HEK293 (cell line): ENCODE data around the gene SUFU.

Source experiments
- CTCF ChIA-PET: fragments of 350-600 bp; formaldehyde crosslinking; extraction: SDS; loops from one replicate; lab custom pipeline; 2021; ENCODE audit warnings: antibody characterized with exemption; lab: Yijun Ruan, JAX
- POLR2A ChIA-PET: fragments of 300-600 bp; formaldehyde crosslinking; extraction: SDS; loops from one replicate; lab custom pipeline; 2020; ENCODE audit warnings: antibody characterized with exemption, inconsistent platforms; lab: Yijun Ruan, JAX
- H3K27ac ChIP-seq: fragments of 200-500 bp; sonication (Bioruptor generic); 2 replicates; pipeline ENCODE4 v1.5.1; 2014; ENCODE audit warnings: low read depth, low read length, control low read depth, inconsistent platforms; ENCODE audit errors: extremely low read depth
- H3K36me3 ChIP-seq, 2 experiments: fragments of 200-500 bp in 1 of 2; sonication (Bioruptor generic) in 1 of 2; 1 replicate in 1 of 2; 2 replicates in 1 of 2; pipeline ENCODE4 v1.5.1; 2014 to 2017; ENCODE audit warnings: inconsistent platforms in 2 of 2, low read length in 2 of 2; ENCODE audit not compliant: control insufficient read depth in 2 of 2, insufficient read depth in 1 of 2
- H3K4me1 ChIP-seq: fragments of 200-500 bp; sonication (Bioruptor generic); 2 replicates; pipeline ENCODE4 v1.5.1; 2014; ENCODE audit warnings: mild to moderate bottlenecking, low read length, inconsistent platforms; ENCODE audit not compliant: control insufficient read depth, insufficient read depth
- H3K4me3 ChIP-seq: 2 replicates; pipeline ENCODE4 v1.5.1; 2011; ENCODE audit warnings: low read depth, mild to moderate bottlenecking, control low read depth, low read length, moderate library complexity
- H3K9me3 ChIP-seq: fragments of 200-500 bp; sonication (Bioruptor generic); 2 replicates; pipeline ENCODE4 v1.5.1; 2014; ENCODE audit warnings: low read depth, low read length, inconsistent platforms; ENCODE audit not compliant: control insufficient read depth, insufficient read depth
- GLI4 ChIP-seq: fragments of 450-650 bp; formaldehyde crosslinking; IDR thresholded peaks from 2 replicates; pipeline ENCODE4 v1.5.1; 2016; ENCODE audit warnings: missing biosample characterization, missing genetic modification characterization
- KLF1 ChIP-seq: fragments of 450-650 bp; formaldehyde crosslinking; IDR thresholded peaks from 2 replicates; pipeline ENCODE4 v1.5.1; 2016; ENCODE audit warnings: missing biosample characterization, missing genetic modification characterization
- KLF7 ChIP-seq: fragments of 450-650 bp; formaldehyde crosslinking; IDR thresholded peaks from 2 replicates; pipeline ENCODE4 v1.5.1; 2016; ENCODE audit warnings: missing biosample characterization, missing genetic modification characterization, borderline replicate concordance
- REPIN1 ChIP-seq: fragments of 450-650 bp; formaldehyde crosslinking; IDR thresholded peaks from 2 replicates; pipeline ENCODE4 v1.5.1; 2017; ENCODE audit warnings: missing biosample characterization, missing genetic modification characterization, low read depth
- SETDB1 ChIP-seq: IDR thresholded peaks from one replicate; pipeline ENCODE4 v1.6.1; 2017; ENCODE audit warnings: mild to moderate bottlenecking, low read length, moderate library complexity, mixed read lengths; ENCODE audit not compliant: insufficient read length
- ZFHX2 ChIP-seq: fragments of 450-650 bp; formaldehyde crosslinking; conservative IDR thresholded peaks from 2 replicates; pipeline ENCODE4 v1.5.1; 2016; ENCODE audit warnings: missing biosample characterization, missing genetic modification characterization
- ZFP3 ChIP-seq: fragments of 450-650 bp; formaldehyde crosslinking; IDR thresholded peaks from 2 replicates; pipeline ENCODE4 v1.5.1; 2016; ENCODE audit warnings: low read depth, missing biosample characterization, missing genetic modification characterization
- ZFP69B ChIP-seq: fragments of 450-650 bp; formaldehyde crosslinking; IDR thresholded peaks from 2 replicates; pipeline ENCODE4 v1.5.1; 2016; ENCODE audit warnings: missing biosample characterization, missing genetic modification characterization
- ZIC2 ChIP-seq: fragments of 450-650 bp; formaldehyde crosslinking; IDR thresholded peaks from 2 replicates; pipeline ENCODE4 v1.5.1; 2016; ENCODE audit warnings: missing biosample characterization, missing genetic modification characterization
- ZNF223 ChIP-seq: fragments of 450-650 bp; formaldehyde crosslinking; IDR thresholded peaks from 2 replicates; pipeline ENCODE4 v1.5.1; 2016; ENCODE audit warnings: missing biosample characterization, missing genetic modification characterization
- ZNF48 ChIP-seq: fragments of 450-650 bp; formaldehyde crosslinking; IDR thresholded peaks from 2 replicates; pipeline ENCODE4 v1.5.1; 2016; ENCODE audit warnings: missing biosample characterization, missing genetic modification characterization
- ZNF558 ChIP-seq: fragments of 450-650 bp; formaldehyde crosslinking; IDR thresholded peaks from 2 replicates; pipeline ENCODE4 v1.5.1; 2016; ENCODE audit warnings: missing biosample characterization, missing genetic modification characterization
- ZNF561 ChIP-seq: fragments of 450-650 bp; IDR thresholded peaks from 2 replicates; pipeline ENCODE4 v1.5.1; 2018; ENCODE audit warnings: missing biosample characterization, missing genetic modification characterization, borderline replicate concordance
- ZNF658 ChIP-seq: fragments of 450-650 bp; formaldehyde crosslinking; IDR thresholded peaks from 2 replicates; pipeline ENCODE4; 2016; ENCODE audit warnings: missing biosample characterization, missing genetic modification characterization
- ZNF837 ChIP-seq: fragments of 450-650 bp; formaldehyde crosslinking; IDR thresholded peaks from 2 replicates; pipeline ENCODE4 v1.5.1; 2016; ENCODE audit warnings: missing biosample characterization, missing genetic modification characterization
- TF ChIP-seq, protein P1 (sequence below): fragments of 450-650 bp; formaldehyde crosslinking; IDR thresholded peaks from 2 replicates; pipeline ENCODE4 v1.5.1; 2016; ENCODE audit warnings: missing biosample characterization, missing genetic modification characterization
- TF ChIP-seq, protein P2 (sequence below): fragments of 450-650 bp; formaldehyde crosslinking; IDR thresholded peaks from 2 replicates; pipeline ENCODE4 v1.5.1; 2016; ENCODE audit warnings: missing biosample characterization, missing genetic modification characterization
- TF ChIP-seq, protein P3 (sequence below): fragments of 450-650 bp; formaldehyde crosslinking; optimal IDR thresholded peaks from 2 replicates; pipeline ENCODE3; 2016; ENCODE audit warnings: missing biosample characterization, mild to moderate bottlenecking, missing genetic modification characterization
- TF ChIP-seq, protein P4 (sequence below): fragments of 450-650 bp; formaldehyde crosslinking; IDR thresholded peaks from 2 replicates; pipeline ENCODE4 v1.5.1; 2016; ENCODE audit warnings: missing biosample characterization, missing genetic modification characterization

Gene SUFU

DNA sequence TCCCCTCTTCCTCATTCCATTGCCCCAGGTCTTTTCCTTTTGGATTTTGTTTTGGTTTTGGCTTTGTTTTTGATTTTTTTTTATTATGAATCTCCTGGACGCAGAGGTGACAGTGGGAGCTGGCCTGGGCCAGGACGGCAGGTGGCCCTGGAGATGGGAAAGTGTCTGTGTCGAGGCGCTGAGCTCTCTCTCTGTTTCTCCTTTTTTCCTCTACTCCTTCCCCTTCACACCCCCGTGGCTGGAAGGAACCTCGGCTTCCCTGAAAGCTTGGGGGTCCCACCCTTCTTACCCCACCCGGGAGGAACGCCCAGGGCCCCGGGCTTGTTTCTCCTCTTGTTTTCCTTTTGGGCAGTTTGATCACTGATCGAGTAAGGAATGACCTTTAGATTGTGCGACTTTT, 153.7 kb downstream of the SUFU start:
- ChIA-PET POLR2A (interaction anchor here (0.6 kb wide), 1 partner anchor 12 kb away, joined by 6 read pairs; no protein-coding TSS in a partner anchor), CTCF (no interaction called here)
- H3K36me3 ChIP-seq = peaks cover 4 to 51% of the 10 kb centered on the region in 2 experiments; a peak in 2 of 3 replicates
- no peak overlapping the region for H3K27ac ChIP-seq
- H3K4me1 ChIP-seq = no peaks in the 10 kb centered on the region
- TF ChIP-seq KLF1 (tag by site-specific recombination) = peak; percentile 34; the same call in 1 of the 2 replicates
- no peak for TF ChIP-seq ZNF223 (tag by site-specific recombination)
- H3K4me3 ChIP-seq = no peak overlapping the region
- no peaks in the 10 kb centered on the region for H3K9me3 ChIP-seq

DNA sequence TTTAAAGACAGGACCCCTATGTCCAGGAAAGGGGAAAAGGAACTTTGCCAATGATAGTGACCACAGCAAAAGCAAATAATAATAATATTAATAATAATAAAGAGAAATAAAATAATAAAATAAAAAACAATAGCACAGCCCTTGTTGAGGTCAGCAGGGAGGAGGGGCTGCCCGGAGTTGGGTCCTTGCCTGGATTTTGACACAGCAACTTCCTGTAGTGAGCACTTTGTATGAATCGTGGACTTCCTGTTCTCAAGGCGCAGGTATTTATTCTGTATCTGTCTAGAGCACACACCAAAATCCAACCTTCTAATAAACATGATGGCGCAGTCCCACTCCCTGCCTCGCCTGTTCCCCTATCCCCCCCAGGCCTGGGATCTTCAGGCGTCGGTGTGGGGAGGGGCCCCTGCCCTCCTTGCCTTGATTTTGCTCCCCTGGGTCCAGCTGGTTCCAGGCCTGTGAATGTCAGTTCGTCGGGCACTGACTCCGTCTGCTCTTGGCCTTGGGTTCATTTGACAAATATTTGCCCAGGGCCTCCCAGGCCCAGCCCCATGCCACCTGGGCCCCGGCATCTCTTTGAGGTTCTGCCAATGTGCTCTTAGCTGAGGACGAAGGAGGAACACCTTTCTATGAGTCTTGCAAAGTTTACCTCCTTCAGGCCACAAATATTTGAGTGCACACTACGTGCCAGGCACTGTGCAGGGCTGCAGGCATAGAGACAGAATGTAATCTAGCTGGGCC, 154.4 kb downstream of the SUFU start:
- Histone ChIP-seq H3K36me3 (peaks cover 0 to 49% of the 10 kb centered on the region in 2 experiments; a peak in 2 of 3 replicates), H3K4me3 (no peak overlapping the region), H3K27ac (peak overlapping the region; percentile 31; the same call in 1 of the 2 replicates)
- POLR2A ChIA-PET = interaction anchor here (0.7 to 1.6 kb wide), 4 partner anchors 8 to 34 kb away, joined by 3 to 11 read pairs (median 6); no protein-coding TSS in a partner anchor
- TF ChIP-seq, protein P1, sequence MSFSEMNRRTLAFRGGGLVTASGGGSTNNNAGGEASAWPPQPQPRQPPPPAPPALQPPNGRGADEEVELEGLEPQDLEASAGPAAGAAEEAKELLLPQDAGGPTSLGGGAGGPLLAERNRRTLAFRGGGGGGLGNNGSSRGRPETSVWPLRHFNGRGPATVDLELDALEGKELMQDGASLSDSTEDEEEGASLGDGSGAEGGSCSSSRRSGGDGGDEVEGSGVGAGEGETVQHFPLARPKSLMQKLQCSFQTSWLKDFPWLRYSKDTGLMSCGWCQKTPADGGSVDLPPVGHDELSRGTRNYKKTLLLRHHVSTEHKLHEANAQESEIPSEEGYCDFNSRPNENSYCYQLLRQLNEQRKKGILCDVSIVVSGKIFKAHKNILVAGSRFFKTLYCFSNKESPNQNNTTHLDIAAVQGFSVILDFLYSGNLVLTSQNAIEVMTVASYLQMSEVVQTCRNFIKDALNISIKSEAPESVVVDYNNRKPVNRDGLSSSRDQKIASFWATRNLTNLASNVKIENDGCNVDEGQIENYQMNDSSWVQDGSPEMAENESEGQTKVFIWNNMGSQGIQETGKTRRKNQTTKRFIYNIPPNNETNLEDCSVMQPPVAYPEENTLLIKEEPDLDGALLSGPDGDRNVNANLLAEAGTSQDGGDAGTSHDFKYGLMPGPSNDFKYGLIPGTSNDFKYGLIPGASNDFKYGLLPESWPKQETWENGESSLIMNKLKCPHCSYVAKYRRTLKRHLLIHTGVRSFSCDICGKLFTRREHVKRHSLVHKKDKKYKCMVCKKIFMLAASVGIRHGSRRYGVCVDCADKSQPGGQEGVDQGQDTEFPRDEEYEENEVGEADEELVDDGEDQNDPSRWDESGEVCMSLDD (tag by site-specific recombination) = no peak
- TF ChIP-seq, protein P2, sequence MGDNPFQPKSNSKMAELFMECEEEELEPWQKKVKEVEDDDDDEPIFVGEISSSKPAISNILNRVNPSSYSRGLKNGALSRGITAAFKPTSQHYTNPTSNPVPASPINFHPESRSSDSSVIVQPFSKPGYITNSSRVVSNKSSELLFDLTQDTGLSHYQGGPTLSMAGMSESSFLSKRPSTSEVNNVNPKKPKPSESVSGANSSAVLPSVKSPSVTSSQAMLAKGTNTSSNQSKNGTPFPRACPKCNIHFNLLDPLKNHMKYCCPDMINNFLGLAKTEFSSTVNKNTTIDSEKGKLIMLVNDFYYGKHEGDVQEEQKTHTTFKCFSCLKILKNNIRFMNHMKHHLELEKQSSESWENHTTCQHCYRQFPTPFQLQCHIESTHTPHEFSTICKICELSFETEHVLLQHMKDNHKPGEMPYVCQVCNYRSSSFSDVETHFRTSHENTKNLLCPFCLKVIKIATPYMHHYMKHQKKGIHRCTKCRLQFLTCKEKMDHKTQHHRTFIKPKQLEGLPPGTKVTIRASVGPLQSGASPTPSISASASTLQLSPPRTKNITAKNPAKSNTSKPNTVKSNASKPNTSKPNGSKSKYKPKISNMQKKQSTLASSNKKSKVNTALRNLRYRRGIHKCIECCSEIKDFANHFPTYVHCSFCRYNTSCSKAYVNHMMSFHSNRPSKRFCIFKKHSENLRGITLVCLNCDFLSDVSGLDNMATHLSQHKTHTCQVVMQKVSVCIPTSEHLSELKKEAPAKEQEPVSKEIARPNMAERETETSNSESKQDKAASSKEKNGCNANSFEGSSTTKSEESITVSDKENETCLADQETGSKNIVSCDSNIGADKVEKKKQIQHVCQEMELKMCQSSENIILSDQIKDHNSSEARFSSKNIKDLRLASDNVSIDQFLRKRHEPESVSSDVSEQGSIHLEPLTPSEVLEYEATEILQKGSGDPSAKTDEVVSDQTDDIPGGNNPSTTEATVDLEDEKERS (tag by site-specific recombination) = no peak
- no peak for TF ChIP-seq ZNF558 (tag by site-specific recombination)
- no peak for TF ChIP-seq GLI4 (tag by site-specific recombination)
- TF ChIP-seq, all 188 proteins: peak for 0
- Histone ChIP-seq H3K9me3 (no peaks in the 10 kb centered on the region), H3K4me1 (no peaks in the 10 kb centered on the region)
- CTCF ChIA-PET = interaction anchor here (0.6 to 1.5 kb wide), 2 partner anchors 12 to 53 kb away, joined by 3 to 4 read pairs; no protein-coding TSS in a partner anchor

DNA sequence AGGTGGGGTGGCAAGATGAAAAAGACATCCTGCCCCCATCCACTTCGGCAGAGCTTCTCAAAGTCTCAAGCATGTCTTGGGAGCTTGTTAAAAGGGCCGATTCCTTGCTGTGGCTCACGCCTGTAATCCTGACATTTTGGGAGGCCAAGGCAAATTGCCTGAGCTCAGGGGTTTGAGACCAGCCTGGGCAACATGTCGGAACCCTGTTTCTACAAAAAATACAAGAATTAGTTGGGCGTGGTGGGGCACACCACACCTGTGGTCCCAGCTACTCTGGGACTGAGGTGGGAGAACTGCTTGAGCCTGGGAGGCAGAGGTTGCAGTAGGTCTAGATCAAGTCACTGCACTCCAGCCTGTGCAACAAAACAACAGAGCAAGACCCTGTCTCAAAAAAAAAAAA, 155.0 kb downstream of the SUFU start:
- ChIA-PET POLR2A (interaction anchor here (0.7 to 1.6 kb wide), 4 partner anchors 8 to 34 kb away, joined by 3 to 11 read pairs (median 6); no protein-coding TSS in a partner anchor), CTCF (interaction anchor here (0.6 to 1.5 kb wide), 3 partner anchors 12 to 347 kb away, joined by 3 to 4 read pairs (median 3); no protein-coding TSS in a partner anchor)
- H3K36me3 ChIP-seq = peaks cover 0 to 43% of the 10 kb centered on the region in 2 experiments; a peak in 2 of 3 replicates
- H3K4me1 ChIP-seq = no peaks in the 10 kb centered on the region
- H3K4me3 ChIP-seq = no peak overlapping the region
- no peaks in the 10 kb centered on the region for H3K9me3 ChIP-seq
- no peak overlapping the region for H3K27ac ChIP-seq
- TF ChIP-seq, protein P3, sequence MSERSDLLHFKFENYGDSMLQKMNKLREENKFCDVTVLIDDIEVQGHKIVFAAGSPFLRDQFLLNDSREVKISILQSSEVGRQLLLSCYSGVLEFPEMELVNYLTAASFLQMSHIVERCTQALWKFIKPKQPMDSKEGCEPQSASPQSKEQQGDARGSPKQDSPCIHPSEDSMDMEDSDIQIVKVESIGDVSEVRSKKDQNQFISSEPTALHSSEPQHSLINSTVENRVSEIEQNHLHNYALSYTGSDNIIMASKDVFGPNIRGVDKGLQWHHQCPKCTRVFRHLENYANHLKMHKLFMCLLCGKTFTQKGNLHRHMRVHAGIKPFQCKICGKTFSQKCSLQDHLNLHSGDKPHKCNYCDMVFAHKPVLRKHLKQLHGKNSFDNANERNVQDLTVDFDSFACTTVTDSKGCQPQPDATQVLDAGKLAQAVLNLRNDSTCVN (tag by site-specific recombination) = no peak
- TF ChIP-seq SETDB1 (no peak), ZNF561 (tag by site-specific recombination) (no peak), ZFHX2 (no peak), ZFP3 (no peak), ZNF48 (tag by site-specific recombination) (no peak), ZIC2 (no peak), ZFP69B (tag by site-specific recombination) (no peak), ZNF837 (tag by site-specific recombination) (no peak), ZNF658 (tag by site-specific recombination) (no peak), KLF7 (tag by site-specific recombination) (no peak), REPIN1 (tag by site-specific recombination) (no peak)
- TF ChIP-seq, protein P4, sequence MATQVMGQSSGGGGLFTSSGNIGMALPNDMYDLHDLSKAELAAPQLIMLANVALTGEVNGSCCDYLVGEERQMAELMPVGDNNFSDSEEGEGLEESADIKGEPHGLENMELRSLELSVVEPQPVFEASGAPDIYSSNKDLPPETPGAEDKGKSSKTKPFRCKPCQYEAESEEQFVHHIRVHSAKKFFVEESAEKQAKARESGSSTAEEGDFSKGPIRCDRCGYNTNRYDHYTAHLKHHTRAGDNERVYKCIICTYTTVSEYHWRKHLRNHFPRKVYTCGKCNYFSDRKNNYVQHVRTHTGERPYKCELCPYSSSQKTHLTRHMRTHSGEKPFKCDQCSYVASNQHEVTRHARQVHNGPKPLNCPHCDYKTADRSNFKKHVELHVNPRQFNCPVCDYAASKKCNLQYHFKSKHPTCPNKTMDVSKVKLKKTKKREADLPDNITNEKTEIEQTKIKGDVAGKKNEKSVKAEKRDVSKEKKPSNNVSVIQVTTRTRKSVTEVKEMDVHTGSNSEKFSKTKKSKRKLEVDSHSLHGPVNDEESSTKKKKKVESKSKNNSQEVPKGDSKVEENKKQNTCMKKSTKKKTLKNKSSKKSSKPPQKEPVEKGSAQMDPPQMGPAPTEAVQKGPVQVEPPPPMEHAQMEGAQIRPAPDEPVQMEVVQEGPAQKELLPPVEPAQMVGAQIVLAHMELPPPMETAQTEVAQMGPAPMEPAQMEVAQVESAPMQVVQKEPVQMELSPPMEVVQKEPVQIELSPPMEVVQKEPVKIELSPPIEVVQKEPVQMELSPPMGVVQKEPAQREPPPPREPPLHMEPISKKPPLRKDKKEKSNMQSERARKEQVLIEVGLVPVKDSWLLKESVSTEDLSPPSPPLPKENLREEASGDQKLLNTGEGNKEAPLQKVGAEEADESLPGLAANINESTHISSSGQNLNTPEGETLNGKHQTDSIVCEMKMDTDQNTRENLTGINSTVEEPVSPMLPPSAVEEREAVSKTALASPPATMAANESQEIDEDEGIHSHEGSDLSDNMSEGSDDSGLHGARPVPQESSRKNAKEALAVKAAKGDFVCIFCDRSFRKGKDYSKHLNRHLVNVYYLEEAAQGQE (tag by site-specific recombination) = no peak
